Immature natural killer cell (primary cell): ENCODE measurements around the gene UNC13C. TPM values are rescaled to one million over a fixed set of nuclear protein-coding genes. Genes with fewer than 3 reads are reported as not detected.

Experiments
- DNase-seq, 3 donors: peaks; one replicate each; pipeline ENCODE4 v3.0.0; 2022; ENCODE audit warnings: mixed read lengths in 1 of 3
- H3K27ac Mint-ChIP-seq, 6 donors: one replicate each; pipeline ENCODE4 v1.8.0; 2020; ENCODE audit warnings: mixed read lengths in 6 of 6, mild to moderate bottlenecking in 5 of 6, inconsistent platforms in 4 of 6, moderate library complexity in 3 of 6
- H3K27me3 Mint-ChIP-seq, 3 donors: one replicate each; pipeline ENCODE4 v1.8.0; 2020 to 2021; ENCODE audit warnings: low read depth in 3 of 3, mild to moderate bottlenecking in 3 of 3, mixed read lengths in 3 of 3, moderate library complexity in 3 of 3, inconsistent platforms in 1 of 3
- H3K36me3 Mint-ChIP-seq, 3 donors: one replicate each; pipeline ENCODE4 v1.8.0; 2020; ENCODE audit warnings: mixed read lengths in 3 of 3, inconsistent platforms in 2 of 3, mild to moderate bottlenecking in 2 of 3
- H3K4me1 Mint-ChIP-seq, 2 donors: one replicate each; pipeline ENCODE4 v1.8.0; 2020; ENCODE audit warnings: inconsistent platforms in 2 of 2, mild to moderate bottlenecking in 2 of 2, mixed read lengths in 2 of 2, moderate library complexity in 1 of 2
- H3K4me3 Mint-ChIP-seq, 5 donors: one replicate each; pipeline ENCODE4 v1.8.0; 2020; ENCODE audit warnings: mild to moderate bottlenecking in 5 of 5, mixed read lengths in 5 of 5, inconsistent platforms in 3 of 5, moderate library complexity in 3 of 5
- H3K9me3 Mint-ChIP-seq, 6 donors: one replicate each; pipeline ENCODE4 v1.8.0; 2020; ENCODE audit warnings: mild to moderate bottlenecking in 6 of 6, mixed read lengths in 6 of 6, inconsistent platforms in 4 of 6, moderate library complexity in 3 of 6
- polyA plus RNA-seq, 3 donors: library from polyadenylated mRNA; unstranded; fragments of 300-500 nt; fragmentation: Illumina TruSeq; gene quantifications; one replicate each; pipeline ENCODE4 v1.2.3, GENCODE V29; 2021

The UNC13C gene
- polyA plus RNA-seq, 3 donors from 2014 or later: not detected

GRCh38 chr15:54560417-54560816 lies 582.2 kb downstream of the UNC13C start:
- no peaks in the 10 kb centered on the region for H3K36me3 Mint-ChIP-seq
- H3K4me3 Mint-ChIP-seq: no peak overlapping the region
- H3K9me3 Mint-ChIP-seq: peaks cover 0 to 6% (median 3%) of the 10 kb centered on the region in 6 donors
- H3K27ac Mint-ChIP-seq: no peak overlapping the region
- peaks cover 3 to 5% (median 4%) of the 10 kb centered on the region in 3 donors for H3K27me3 Mint-ChIP-seq
- no peak for DNase-seq
- no peaks in the 10 kb centered on the region for H3K4me1 Mint-ChIP-seq

GRCh38 chr15:54564166-54564565 lies 585.9 kb downstream of the UNC13C start:
- Mint-ChIP-seq H3K27ac (no peak overlapping the region), H3K9me3 (peaks cover 0 to 3% (median 0%) of the 10 kb centered on the region in 6 donors), H3K36me3 (no peaks in the 10 kb centered on the region), H3K4me3 (no peak overlapping the region), H3K27me3 (peaks cover 2 to 4% (median 4%) of the 10 kb centered on the region in 3 donors), H3K4me1 (no peaks in the 10 kb centered on the region)
- no peak for DNase-seq

DNA sequence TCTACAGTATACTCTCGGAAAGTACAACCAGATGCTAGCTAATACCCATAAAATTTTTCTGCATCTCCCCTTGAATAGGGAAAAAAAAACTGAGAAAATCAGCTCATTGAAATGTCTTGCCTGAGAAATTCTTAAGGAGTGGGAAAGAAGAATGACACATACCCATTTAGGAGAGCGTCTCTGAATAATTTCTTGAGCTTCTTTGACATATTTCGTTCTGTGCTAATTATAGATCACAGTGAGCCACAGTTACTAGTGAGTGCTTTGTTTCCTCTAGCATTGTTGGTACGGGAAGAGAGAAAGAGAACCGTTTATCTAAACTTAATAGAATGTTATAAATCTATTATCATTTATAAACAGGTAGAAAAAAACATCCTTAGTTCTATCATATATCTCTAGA lies 588.4 kb downstream of the UNC13C start:
- no peak for DNase-seq
- no peak overlapping the region for H3K4me3 Mint-ChIP-seq
- H3K4me1 Mint-ChIP-seq: no peaks in the 10 kb centered on the region
- no peaks in the 10 kb centered on the region for H3K27me3 Mint-ChIP-seq
- H3K9me3 Mint-ChIP-seq: peaks cover 0 to 3% (median 0%) of the 10 kb centered on the region in 6 donors
- H3K36me3 Mint-ChIP-seq: no peaks in the 10 kb centered on the region
- H3K27ac Mint-ChIP-seq: no peak overlapping the region

DNA sequence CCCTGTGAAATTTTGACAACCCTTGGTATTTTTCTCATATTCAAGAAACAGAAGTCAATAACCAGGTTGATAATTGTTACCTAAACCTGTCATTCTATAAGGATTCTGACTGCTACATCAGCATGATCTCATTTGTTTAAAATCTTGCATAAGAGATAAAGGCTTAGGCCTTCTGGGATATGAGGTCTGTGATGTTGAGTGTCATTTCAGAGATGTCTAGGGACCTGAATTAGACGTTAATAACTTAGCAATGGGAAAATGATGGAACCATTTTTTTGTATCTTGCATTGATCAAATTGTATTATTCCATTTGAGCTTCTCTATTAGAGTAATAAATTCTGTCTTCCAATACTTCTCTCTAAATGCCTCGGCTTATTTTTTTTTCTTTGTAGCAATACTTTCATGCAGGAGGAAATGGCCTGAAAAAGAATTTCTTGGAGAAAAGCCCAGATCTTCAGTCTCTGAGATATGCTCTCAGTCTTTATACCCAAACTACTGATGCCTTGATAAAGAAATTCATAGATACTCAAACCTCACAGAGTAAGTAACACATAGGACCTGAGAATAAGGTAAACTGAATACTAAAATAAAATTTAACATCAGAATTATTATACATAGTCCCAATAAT lies 589.3 kb downstream of the UNC13C start:
- Mint-ChIP-seq H3K27ac (no peak overlapping the region), H3K9me3 (peaks cover 0 to 4% (median 0%) of the 10 kb centered on the region in 6 donors), H3K4me3 (no peak overlapping the region), H3K36me3 (no peaks in the 10 kb centered on the region), H3K27me3 (no peaks in the 10 kb centered on the region), H3K4me1 (no peaks in the 10 kb centered on the region)
- DNase-seq: no peak

GRCh38 chr15:54568381-54568780 lies 590.1 kb downstream of the UNC13C start:
- Mint-ChIP-seq H3K4me1 (no peaks in the 10 kb centered on the region), H3K27me3 (no peaks in the 10 kb centered on the region), H3K4me3 (no peak overlapping the region), H3K27ac (no peak overlapping the region), H3K9me3 (peaks cover 0 to 6% (median under 1%) of the 10 kb centered on the region in 6 donors), H3K36me3 (no peaks in the 10 kb centered on the region)
- DNase-seq: no peak

GRCh38 chr15:54571576-54571975 lies 593.3 kb downstream of the UNC13C start:
- no peaks in the 10 kb centered on the region for H3K4me1 Mint-ChIP-seq
- DNase-seq: no peak
- H3K9me3 Mint-ChIP-seq: peaks cover 0 to 5% (median 0%) of the 10 kb centered on the region in 6 donors
- H3K27ac Mint-ChIP-seq: no peak overlapping the region
- no peak overlapping the region for H3K4me3 Mint-ChIP-seq
- H3K27me3 Mint-ChIP-seq: no peaks in the 10 kb centered on the region
- no peaks in the 10 kb centered on the region for H3K36me3 Mint-ChIP-seq

DNA sequence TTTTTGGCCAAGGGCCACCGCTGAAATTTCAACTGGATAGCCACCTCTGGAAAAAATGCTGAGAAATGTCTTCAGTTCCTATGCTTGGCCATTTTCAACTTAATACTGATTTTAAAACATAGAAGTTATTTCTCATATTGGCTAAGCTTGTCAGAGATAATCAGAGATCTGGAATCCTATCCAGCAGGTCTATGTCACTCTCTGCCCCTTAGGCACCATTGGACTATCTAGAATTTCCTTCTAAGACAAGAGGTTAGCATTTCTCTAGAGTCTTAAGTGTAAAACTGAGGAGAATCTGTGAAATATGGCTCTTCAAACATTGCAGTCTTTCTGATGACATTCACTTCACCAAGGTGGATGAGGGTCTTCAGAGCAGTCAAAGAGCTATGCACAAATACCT lies 597.3 kb downstream of the UNC13C start:
- H3K36me3 Mint-ChIP-seq: no peaks in the 10 kb centered on the region
- DNase-seq: no peak
- no peaks in the 10 kb centered on the region for H3K4me1 Mint-ChIP-seq
- peaks cover 0 to 4% (median 0%) of the 10 kb centered on the region in 3 donors for H3K27me3 Mint-ChIP-seq
- no peak overlapping the region for H3K27ac Mint-ChIP-seq
- peaks cover 0 to 5% (median under 1%) of the 10 kb centered on the region in 6 donors for H3K9me3 Mint-ChIP-seq
- H3K4me3 Mint-ChIP-seq: no peak overlapping the region

DNA sequence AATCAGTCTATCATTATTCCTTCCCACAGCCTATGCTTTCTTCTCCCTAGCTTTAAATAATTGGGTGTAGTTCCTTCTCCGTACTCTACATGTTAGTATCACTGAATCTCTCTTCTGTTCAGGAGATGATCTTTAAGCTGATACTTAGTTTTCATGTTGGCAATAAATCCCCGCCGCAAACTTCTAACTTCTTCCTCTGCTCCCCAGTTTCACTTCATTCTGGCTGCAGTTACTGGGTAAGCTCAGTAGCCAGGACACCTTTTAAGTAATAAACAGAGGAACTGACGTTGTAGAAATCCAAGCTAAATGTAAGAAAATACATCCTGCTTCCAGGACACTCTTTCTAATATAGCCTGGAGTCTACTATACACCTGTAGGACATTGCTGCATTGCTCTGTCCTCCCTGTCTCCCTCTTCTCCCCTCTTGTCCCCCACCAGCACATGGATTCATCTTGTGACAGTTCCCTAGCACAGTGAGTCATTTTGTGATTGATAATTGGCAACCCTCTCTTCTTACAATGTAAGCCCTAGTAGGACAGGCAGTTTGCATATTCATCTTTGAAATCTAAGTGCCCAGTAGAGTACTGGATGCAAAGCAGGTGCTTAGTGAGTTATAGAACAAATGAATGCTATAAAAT lies 598.2 kb downstream of the UNC13C start:
- Mint-ChIP-seq H3K36me3 (no peaks in the 10 kb centered on the region), H3K27ac (no peak overlapping the region), H3K4me1 (no peaks in the 10 kb centered on the region), H3K27me3 (peaks cover 0 to 4% (median 0%) of the 10 kb centered on the region in 3 donors), H3K4me3 (no peak overlapping the region), H3K9me3 (peaks cover 0 to 5% (median under 1%) of the 10 kb centered on the region in 6 donors)
- DNase-seq: no peak

GRCh38 chr15:54577476-54578250 lies 599.4 kb downstream of the UNC13C start:
- Mint-ChIP-seq H3K9me3 (peaks cover 0 to 5% (median under 1%) of the 10 kb centered on the region in 6 donors), H3K27me3 (peaks cover 0 to 5% (median 0%) of the 10 kb centered on the region in 3 donors), H3K4me3 (no peak overlapping the region), H3K36me3 (no peaks in the 10 kb centered on the region), H3K4me1 (no peaks in the 10 kb centered on the region), H3K27ac (no peak overlapping the region)
- DNase-seq: no peak

DNA sequence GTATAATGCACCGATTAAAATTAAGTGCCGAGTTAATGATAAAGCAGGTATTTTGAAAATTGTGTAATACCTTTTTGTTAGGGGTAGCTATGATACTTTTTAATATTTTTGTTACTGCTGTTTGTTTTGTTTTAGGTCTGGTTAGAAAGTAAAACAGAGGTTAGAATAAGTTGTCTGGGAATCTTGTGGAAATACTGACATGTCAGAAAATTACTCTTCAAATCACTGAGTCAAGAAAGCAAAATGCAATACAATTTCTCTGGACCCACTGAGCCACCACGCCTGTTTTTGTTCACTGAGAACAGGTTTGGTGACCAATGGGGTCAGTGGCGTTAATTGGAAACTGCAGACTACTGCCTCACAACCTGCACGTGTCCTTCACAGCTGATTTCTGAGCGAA lies 601.6 kb downstream of the UNC13C start:
- Mint-ChIP-seq H3K9me3 (peaks cover 0 to 3% (median 0%) of the 10 kb centered on the region in 6 donors), H3K4me1 (no peaks in the 10 kb centered on the region), H3K27ac (no peak overlapping the region), H3K4me3 (no peak overlapping the region), H3K27me3 (peaks cover 0 to 5% (median 0%) of the 10 kb centered on the region in 3 donors), H3K36me3 (no peaks in the 10 kb centered on the region)
- no peak for DNase-seq

- H3K9me3 Mint-ChIP-seq: peaks cover 0 to 3% (median 0%) of the 10 kb centered on the region in 6 donors
- H3K4me3 Mint-ChIP-seq: no peak overlapping the region
- H3K36me3 Mint-ChIP-seq: no peaks in the 10 kb centered on the region
- no peak for DNase-seq
- H3K27ac Mint-ChIP-seq: no peak overlapping the region
- no peaks in the 10 kb centered on the region for H3K4me1 Mint-ChIP-seq
- peaks cover 0 to 5% (median 0%) of the 10 kb centered on the region in 3 donors for H3K27me3 Mint-ChIP-seq
These were observed 602.4 kb downstream of the UNC13C start for GRCh38 chr15:54580643-54581042.

GRCh38 chr15:54582863-54583643 lies 604.8 kb downstream of the UNC13C start:
- H3K27ac Mint-ChIP-seq: no peak overlapping the region
- peaks cover 0 to 3% (median 0%) of the 10 kb centered on the region in 6 donors for H3K9me3 Mint-ChIP-seq
- no peak overlapping the region for H3K4me3 Mint-ChIP-seq
- H3K36me3 Mint-ChIP-seq: no peaks in the 10 kb centered on the region
- no peaks in the 10 kb centered on the region for H3K4me1 Mint-ChIP-seq
- DNase-seq: no peak
- H3K27me3 Mint-ChIP-seq: peaks cover 0 to 5% (median 0%) of the 10 kb centered on the region in 3 donors

- Mint-ChIP-seq H3K27ac (no peak overlapping the region), H3K9me3 (peaks cover 0 to 4% (median 0%) of the 10 kb centered on the region in 6 donors), H3K4me3 (no peak overlapping the region), H3K4me1 (no peaks in the 10 kb centered on the region), H3K27me3 (peaks cover 0 to 4% (median 2%) of the 10 kb centered on the region in 3 donors), H3K36me3 (no peaks in the 10 kb centered on the region)
- DNase-seq: no peak
These were observed 606.8 kb downstream of the UNC13C start for GRCh38 chr15:54585063-54585462.
